Colonic mucosa (tissue), 4 donors: ENCODE measurements around the gene APCDD1L. TPM values are rescaled to one million over a fixed set of nuclear protein-coding genes. Genes with fewer than 3 reads are reported as not detected.

Experiments
- DNase-seq: peaks from one replicate; pipeline ENCODE4 v3.0.0-alpha.2; 2020
- H3K27ac ChIP-seq: fragments of 200-600 bp; one replicate; pipeline ENCODE4 v1.8.0; 2021
- H3K27me3 ChIP-seq: fragments of 200-600 bp; one replicate; pipeline ENCODE4 v1.8.0; 2021
- H3K36me3 ChIP-seq: fragments of 200-600 bp; one replicate; pipeline ENCODE4 v1.8.0; 2021
- H3K4me1 ChIP-seq: fragments of 200-600 bp; one replicate; pipeline ENCODE4 v1.8.0; 2021; ENCODE audit warnings: mild to moderate bottlenecking
- H3K4me3 ChIP-seq: fragments of 200-600 bp; one replicate; pipeline ENCODE4 v1.8.0; 2021
- H3K9ac ChIP-seq, 2 donors: one replicate each; pipeline ENCODE4 v1.7.0; 2013; ENCODE audit warnings: control low read depth in 2 of 2, low read depth in 2 of 2, low read length in 2 of 2
- H3K9me3 ChIP-seq: fragments of 200-600 bp; one replicate; pipeline ENCODE4 v1.8.0; 2021
- intact Hi-C: fragments of 100-400 bp; cut with DNase I; formaldehyde crosslinking; loops from one replicate; pipeline ENCODE4 v1.14.1; 2022
- total RNA-seq, 2 donors: library from RNA; stranded (reverse); fragmentation: NEBNext Ultra II Directional in 1 of 2; extraction: Animal tissue kit (Norgen Biotek cat#: 25700) in 1 of 2; gene quantifications; one replicate each; pipeline ENCODE4 v1.2.1, GENCODE V29; 2021
- TF ChIP-seq, protein P1 (sequence below): fragments of 200-600 bp; IDR thresholded peaks from one replicate; pipeline ENCODE4 v1.8.0; 2022; ENCODE audit warnings: antibody characterized with exemption, mild to moderate bottlenecking
- donor health status: healthy.
- donor health status: DM: no; HTN: no; CAD: no.
- donor health status: DM: no; HTN: no; CAD: no.

APCDD1L gene
- total RNA-seq, 2 donors from 2014 or later = 0.32 to 1.0 TPM

DNA sequence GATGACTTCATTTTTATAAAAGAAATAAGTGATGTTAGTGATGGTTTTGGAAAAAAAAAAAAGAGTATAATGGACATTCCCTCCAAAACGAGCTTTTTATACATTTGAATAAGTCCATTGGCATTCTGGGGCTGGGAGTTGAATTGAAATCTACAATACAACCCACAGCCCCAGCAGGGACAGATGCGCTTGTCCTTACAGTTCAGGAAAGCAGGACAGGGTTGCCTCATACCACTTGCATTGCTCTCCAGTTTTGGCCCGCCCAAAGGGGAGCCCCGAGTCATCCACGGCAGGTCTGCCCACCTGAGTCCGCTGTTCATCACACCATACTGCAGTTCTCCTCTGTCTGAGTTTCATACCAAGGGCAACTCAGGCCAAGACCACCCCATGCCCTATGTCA is 80.0 kb downstream of the APCDD1L start:
- Histone ChIP-seq H3K9me3 (no peaks in the 10 kb centered on the region), H3K27me3 (no peaks in the 10 kb centered on the region), H3K27ac (no peak overlapping the region), H3K36me3 (no peaks in the 10 kb centered on the region), H3K4me3 (no peak overlapping the region), H3K9ac (no peak overlapping the region), H3K4me1 (peaks cover 13% of the 10 kb centered on the region)
- intact Hi-C loops = no loop called here
- DNase-seq = no peak
- TF ChIP-seq, protein P1, sequence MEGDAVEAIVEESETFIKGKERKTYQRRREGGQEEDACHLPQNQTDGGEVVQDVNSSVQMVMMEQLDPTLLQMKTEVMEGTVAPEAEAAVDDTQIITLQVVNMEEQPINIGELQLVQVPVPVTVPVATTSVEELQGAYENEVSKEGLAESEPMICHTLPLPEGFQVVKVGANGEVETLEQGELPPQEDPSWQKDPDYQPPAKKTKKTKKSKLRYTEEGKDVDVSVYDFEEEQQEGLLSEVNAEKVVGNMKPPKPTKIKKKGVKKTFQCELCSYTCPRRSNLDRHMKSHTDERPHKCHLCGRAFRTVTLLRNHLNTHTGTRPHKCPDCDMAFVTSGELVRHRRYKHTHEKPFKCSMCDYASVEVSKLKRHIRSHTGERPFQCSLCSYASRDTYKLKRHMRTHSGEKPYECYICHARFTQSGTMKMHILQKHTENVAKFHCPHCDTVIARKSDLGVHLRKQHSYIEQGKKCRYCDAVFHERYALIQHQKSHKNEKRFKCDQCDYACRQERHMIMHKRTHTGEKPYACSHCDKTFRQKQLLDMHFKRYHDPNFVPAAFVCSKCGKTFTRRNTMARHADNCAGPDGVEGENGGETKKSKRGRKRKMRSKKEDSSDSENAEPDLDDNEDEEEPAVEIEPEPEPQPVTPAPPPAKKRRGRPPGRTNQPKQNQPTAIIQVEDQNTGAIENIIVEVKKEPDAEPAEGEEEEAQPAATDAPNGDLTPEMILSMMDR = no peak

DNA sequence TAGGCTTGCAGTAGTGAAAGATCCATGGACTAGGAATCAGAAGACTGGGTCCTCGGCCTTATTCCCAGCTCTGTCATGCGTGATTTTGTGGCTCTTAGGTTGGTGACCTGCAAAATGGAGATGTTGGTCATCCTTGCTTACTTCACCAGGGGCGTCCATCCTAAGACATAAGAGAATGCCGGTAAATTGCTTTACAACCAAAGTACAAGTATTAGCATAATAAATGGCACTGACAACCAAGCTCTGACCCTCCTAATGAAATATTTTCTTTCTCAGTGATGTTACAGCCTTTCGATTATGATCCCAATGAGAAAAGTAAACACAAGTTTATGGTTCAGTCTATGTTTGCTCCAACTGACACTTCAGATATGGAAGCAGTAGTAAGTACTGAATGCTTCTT is 80.9 kb downstream of the APCDD1L start:
- Histone ChIP-seq H3K27me3 (no peaks in the 10 kb centered on the region), H3K9ac (no peak overlapping the region), H3K36me3 (no peaks in the 10 kb centered on the region), H3K4me1 (peaks cover 13% of the 10 kb centered on the region), H3K27ac (peak overlapping the region; percentile 55), H3K9me3 (no peaks in the 10 kb centered on the region), H3K4me3 (no peak overlapping the region)
- intact Hi-C loops = no loop called here
- DNase-seq = no peak
- TF ChIP-seq, protein P1 = no peak

DNA sequence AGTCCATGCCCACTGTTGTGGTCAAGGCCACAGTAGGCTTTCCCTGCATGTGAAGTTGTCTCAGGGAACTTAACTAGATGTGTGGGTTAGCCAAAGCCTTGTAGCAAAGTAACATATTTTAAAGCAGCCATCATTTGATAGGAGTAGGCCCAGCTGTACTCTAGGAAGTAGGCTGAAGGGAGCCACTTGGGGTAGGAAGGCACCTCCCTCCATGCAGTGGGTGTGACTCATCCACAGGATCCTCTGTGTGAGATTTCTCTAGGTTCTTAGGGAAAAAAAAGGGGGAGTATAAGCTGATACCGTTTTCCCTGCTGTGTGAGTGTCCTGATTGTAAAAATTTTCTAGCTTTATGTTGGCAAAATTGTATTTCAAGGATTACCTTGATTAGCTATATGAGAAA is 81.4 kb downstream of the APCDD1L start:
- Histone ChIP-seq H3K4me1 (peaks cover 13% of the 10 kb centered on the region), H3K27me3 (no peaks in the 10 kb centered on the region), H3K36me3 (no peaks in the 10 kb centered on the region), H3K9ac (no peak overlapping the region), H3K27ac (peak overlapping the region; percentile 55), H3K9me3 (no peaks in the 10 kb centered on the region), H3K4me3 (no peak overlapping the region)
- peak; percentile 33 for DNase-seq
- TF ChIP-seq, protein P1 = no peak
- intact Hi-C loops = no loop called here

DNA sequence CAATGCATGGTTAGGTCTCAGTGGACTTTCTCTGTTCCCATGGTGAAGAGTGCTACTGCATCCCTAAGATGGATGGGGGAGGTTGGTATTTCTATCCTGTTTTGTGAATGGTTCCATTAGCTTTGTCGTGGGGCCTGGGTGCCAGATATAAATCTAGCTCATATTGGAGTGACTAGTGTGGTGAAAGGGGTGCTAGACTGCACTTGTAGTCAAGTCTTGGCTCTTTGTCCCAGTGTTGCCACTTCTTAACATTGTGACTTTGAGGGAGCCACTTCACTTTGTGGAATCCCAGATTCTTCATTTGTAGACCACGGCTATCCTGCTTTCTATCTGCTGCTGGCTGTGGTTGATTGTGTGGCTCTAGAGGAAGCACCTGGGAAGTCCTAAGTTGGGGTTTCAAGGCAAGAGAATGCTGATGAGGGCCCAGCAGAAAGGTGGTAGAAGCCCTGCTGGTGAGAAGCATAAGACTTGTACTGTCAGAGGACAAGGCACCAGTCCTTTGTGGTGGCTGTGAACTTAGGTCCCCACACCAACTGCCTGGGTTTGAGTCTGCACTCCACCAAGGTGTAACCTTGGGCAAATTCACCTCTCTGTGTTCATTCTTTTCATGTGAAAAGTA is 82.1 kb downstream of the APCDD1L start:
- Histone ChIP-seq H3K36me3 (no peaks in the 10 kb centered on the region), H3K9me3 (no peaks in the 10 kb centered on the region), H3K27me3 (no peaks in the 10 kb centered on the region), H3K4me3 (no peak overlapping the region), H3K27ac (peak overlapping the region; percentile 55), H3K9ac (no peak overlapping the region), H3K4me1 (peaks cover 13% of the 10 kb centered on the region)
- TF ChIP-seq, protein P1 = no peak
- DNase-seq = no peak
- intact Hi-C loops = no loop called here

DNA sequence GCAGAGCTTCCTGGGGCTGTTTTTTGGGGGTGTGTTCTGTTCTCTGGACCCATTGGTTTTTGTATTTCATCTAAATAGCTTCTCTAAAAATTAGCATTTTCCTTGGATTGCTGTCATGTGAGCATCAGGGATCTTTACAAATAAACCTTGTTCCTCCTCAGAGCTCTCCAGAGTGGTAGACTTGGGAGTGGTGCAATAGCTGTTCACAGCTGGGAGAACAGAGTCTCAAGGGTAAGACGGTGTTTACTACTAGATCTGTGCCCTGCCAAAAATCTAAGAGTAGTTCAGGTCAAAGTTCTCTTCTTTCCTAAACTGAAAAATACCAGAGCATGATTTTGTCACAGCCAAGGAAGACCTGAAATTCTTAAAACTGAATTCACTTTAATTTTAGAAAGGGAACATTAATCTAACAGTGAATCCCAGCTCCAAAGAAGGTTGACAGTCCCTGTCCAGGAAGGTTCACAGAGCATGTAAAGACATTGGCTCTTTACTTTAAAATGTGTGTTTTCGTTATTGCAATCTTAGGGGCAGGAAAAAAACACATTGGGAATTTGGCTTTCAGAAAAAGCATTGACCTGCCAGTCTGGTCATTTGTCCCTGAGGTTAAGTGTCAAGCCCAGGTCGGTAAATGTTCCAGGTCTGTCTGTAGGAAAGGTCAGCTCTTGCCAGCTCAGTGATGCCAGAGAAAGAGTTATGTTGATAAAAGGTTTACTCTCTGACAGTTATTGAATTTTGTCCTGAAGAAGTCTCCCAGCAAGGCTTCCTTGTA is 82.8 kb downstream of the APCDD1L start:
- Histone ChIP-seq H3K36me3 (no peaks in the 10 kb centered on the region), H3K4me1 (peaks cover 13% of the 10 kb centered on the region), H3K27me3 (no peaks in the 10 kb centered on the region), H3K9ac (no peak overlapping the region), H3K9me3 (no peaks in the 10 kb centered on the region), H3K27ac (no peak overlapping the region), H3K4me3 (no peak overlapping the region)
- intact Hi-C loops = no loop called here
- DNase-seq = no peak
- TF ChIP-seq, protein P1 = no peak
